ENCODE results near the gene EEF1AKMT3.
"Not testable (repeated sequence)": the region's sequence is repeated elsewhere in the genome, so short reads cannot be mapped to it uniquely, and the experiment has no call there.

The EEF1AKMT3 gene

GRCh38 chr12:57783861-57784260 is 11.4 kb downstream of the EEF1AKMT3 start:
- DNase-seq = no peak

GRCh38 chr12:57793920-57794319 is 21.5 kb downstream of the EEF1AKMT3 start:
- DNase-seq = no peak

GRCh38 chr12:57795354-57795753 is 22.9 kb downstream of the EEF1AKMT3 start:
- DNase-seq = no peak

DNA sequence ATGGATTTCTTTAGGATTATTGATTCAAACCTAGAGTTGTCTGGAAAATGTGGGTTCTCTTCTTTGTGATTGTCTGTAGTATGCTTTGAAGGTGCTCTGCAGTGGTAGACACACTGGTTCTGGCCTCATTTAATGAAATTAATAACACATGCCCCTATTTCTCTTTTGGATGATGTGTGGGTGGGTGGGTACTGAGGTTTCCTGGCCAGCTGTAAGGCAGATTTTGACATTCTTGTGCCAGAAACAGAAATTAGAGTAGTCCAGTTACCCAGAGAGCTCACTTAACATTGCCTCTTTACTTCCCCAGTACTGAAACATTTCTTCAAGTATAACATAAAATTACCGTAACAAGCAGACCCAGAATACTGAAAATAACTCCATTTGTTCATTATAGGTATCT is 24.6 kb downstream of the EEF1AKMT3 start:
- no peak for DNase-seq

DNA sequence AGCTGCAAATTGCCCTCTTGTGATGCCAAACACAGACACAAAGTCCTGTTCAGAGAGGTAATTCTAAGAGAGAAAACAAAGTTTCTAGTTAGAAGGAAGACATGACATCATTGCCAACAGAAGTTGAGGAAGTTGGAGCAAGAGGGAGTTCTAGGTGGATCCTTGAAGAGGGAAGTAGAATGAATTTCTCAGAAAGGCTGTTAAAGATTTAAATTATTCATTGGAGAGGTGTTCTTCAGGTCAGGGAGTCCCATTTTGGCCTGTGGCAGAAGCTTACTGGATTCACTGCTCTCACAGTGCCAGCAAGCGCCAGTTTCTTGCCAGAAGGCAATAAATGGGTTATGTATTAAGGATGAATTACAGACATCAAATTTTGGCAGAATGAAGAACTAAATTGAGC is 25.5 kb downstream of the EEF1AKMT3 start:
- DNase-seq = no peak

DNA sequence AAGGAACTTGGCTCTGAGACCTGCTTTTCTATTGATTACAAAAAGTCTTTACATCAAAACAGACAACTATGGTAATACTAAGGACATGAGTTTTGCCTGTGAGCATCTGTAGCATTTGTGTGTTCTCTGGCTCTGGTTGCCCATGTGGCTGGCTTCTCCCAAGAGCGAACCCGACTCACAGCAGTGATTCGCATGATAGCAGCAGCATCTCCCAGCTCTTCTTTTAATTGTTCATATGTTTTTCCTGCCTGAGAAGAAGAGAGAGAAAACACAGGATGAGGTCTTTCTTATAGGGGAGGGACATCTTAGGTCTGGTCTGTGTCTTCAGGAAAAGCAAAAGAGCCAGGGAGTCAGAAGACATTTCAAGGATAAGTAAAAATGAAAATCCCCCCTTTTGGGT is 28.6 kb downstream of the EEF1AKMT3 start:
- no peak for DNase-seq

GRCh38 chr12:57802607-57803006 is 30.2 kb downstream of the EEF1AKMT3 start:
- DNase-seq = no peak

DNA sequence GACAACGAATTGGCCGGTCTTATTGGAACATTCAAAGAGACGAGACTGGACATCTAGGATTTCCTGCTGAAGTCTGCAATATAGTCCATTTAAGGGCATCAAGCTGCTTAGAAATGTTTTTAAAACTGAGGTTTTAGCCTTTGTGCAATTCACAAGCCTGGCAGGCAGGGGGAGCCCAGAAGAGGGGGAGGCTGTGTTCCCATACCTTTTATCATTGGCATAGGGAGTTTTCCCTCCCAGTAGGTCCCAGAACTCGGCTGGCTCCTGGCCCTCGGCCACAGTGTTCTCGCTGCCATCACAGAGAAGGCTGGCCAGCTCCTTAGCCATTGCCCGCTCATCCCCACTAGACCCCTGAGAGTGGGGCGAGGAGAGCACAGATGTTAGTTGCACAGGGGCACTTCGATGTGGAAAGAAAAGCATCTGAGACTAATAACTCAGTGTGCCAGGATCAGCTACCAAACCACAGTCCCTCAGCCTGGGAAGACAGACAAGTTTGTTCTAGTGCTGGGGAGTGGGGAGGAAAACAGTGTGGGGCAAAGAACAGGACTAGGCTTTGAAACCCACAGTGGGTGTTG is 31.0 kb downstream of the EEF1AKMT3 start:
- DNase-seq = peak; percentile 45

GRCh38 chr12:57806677-57807076 is 34.3 kb downstream of the EEF1AKMT3 start:
- no peak for DNase-seq

- DNase-seq = no peak
These were observed 34.9 kb downstream of the EEF1AKMT3 start for GRCh38 chr12:57807285-57807684.

DNA sequence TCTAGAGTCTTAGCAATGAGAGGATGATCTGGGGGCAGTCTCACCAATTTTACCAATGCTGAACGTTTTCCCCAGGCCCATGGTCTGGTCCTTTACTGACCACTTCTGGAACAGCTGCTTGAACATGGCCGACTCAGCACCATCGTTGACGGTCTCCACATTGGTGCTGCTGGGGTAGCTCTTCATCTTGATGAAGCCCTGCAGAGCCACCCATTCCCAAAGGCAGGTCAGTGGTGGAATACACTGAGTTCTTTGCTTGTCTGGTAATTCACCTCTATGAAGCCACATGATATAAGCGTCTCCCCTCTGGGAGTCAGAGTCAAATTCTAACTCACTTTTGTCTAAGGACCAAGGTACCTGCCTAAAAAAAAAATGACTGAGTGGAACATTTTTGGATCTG is 35.9 kb downstream of the EEF1AKMT3 start:
- no peak for DNase-seq

GRCh38 chr12:57809425-57809824 is 37.0 kb downstream of the EEF1AKMT3 start:
- DNase-seq = no peak

- DNase-seq = peak; percentile 78
These were observed 38.0 kb downstream of the EEF1AKMT3 start for GRCh38 chr12:57810450-57810849.

- DNase-seq = no peak
These were observed 38.8 kb downstream of the EEF1AKMT3 start for GRCh38 chr12:57811028-57811755.

GRCh38 chr12:57813111-57813970 is 40.9 kb downstream of the EEF1AKMT3 start:
- DNase-seq = no peak

DNA sequence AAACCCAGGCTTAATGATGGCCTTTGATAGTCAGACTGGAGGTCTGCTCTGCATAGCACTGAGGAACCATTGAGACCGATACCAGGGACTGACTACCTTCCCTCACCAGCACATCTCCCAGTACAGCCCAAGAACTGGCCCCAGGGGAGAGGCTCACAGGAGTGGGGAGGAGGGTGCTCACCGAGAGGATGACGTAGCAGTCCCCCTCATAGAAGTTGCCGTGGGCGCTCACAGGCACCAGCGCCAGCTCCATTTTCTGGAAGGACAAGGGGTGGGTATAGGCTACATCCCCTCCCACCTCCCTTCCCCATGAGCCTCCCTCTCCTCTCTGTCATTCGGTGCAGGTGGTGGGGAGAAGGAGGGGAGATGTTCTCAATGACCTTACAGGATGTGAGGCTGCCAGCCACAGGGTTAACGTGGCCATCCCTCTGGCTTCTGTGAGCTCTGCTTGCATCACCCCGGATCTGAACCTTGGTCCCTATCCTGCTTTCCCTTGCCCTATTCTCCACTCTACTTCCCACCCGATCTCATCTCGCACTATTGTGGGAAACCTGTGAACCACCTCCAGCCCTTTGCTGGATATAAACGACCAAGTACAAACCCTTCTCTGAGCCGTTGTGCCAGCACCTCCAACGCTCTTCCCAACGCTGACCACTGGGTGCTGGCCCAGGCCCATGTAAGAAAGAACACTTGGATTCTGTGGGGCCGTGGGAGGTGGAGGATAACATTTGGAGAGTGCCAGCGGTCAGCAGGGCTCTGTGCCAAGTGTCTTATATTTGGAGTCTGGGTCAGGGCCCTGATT is 41.8 kb downstream of the EEF1AKMT3 start:
- DNase-seq = no peak

DNA sequence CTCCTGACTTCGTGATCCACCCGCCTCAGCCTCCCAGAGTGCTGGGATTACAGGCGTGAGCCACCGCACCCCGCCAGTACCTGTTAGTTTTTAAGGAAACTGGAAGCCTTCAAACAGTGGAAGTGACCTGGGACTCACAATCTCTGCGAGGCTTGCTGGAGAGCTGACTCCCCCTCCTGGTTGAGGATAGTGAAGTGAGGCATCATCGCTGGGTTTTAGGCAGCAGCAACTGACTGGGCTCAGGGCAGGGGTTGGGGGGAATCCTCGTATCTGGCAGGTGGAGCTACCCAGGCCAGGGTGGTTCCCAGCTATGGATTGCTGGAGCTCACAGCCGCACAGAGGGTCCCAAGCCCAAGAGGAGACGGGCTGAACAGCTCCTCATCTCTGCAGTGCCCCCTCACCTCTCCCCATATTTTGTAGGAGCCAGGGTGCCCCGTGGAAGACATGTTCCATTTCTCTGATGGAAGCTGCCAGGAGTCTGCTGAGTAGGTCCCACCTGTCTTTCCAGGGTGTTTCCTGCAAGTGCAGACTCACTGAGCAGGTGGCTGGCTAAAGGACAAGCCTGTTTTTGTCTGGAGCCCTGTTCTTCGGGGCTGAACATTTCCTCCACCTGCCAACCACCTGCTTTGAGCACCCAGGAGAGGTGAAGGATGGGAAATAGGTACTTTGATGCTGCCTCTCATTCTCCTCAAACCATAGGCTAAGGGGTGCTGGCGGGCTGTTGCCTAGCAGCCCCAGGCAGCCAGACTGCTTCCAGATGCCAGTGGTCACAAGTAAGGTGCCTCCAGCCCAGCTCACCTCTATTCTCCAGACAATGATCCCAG is 43.0 kb downstream of the EEF1AKMT3 start:
- DNase-seq = no peak

- DNase-seq = no peak
These were observed 43.8 kb downstream of the EEF1AKMT3 start for GRCh38 chr12:57816001-57816854.

GRCh38 chr12:57816855-57817151 is 44.4 kb downstream of the EEF1AKMT3 start:
- DNase-seq = no peak

GRCh38 chr12:57817261-57817989 is 45.0 kb downstream of the EEF1AKMT3 start:
- no peak for DNase-seq

- DNase-seq = not testable (repeated sequence)
These were observed 45.5 kb downstream of the EEF1AKMT3 start for GRCh38 chr12:57817990-57818331.

Measured in RPMI8226 (cell line).